Peyer's patch (tissue), 4 donors: Measurements from ENCODE around the gene GID8. TPM values are rescaled to one million over a fixed set of nuclear protein-coding genes. Genes with fewer than 3 reads are reported as not detected.

Experiments used
- DNase-seq, 3 donors: peaks; one replicate each; pipeline ENCODE4 v3.0.0-alpha.2; 2017 to 2019
- H3K27ac ChIP-seq, 4 donors: fragments of 200-600 bp; sonication (generic); one replicate each; pipeline ENCODE4 v1.5.1; 2016 to 2019
- H3K27me3 ChIP-seq, 2 donors: fragments of 200-600 bp; sonication (generic); one replicate each; pipeline ENCODE4 v1.5.1; 2019
- H3K36me3 ChIP-seq, 3 donors: fragments of 200-600 bp; sonication (generic); one replicate each; pipeline ENCODE4 v1.5.1; 2016 to 2019
- H3K4me1 ChIP-seq, 4 donors: fragments of 200-600 bp; sonication (generic); one replicate each; pipeline ENCODE4 v1.5.1; 2016 to 2019
- H3K4me3 ChIP-seq, 4 donors: fragments of 200-600 bp; sonication (generic); 1 replicate in 3 of 4; 2 replicates in 1 of 4; pipeline ENCODE4 v1.5.1; 2016 to 2019; ENCODE audit warnings: mild to moderate bottlenecking in 1 of 4
- H3K9me3 ChIP-seq, 4 donors: fragments of 200-600 bp; sonication (generic); one replicate each; pipeline ENCODE4 v1.5.1; 2016 to 2019; ENCODE audit warnings: mild to moderate bottlenecking in 1 of 4
- CTCF ChIP-seq, 6 experiments: fragments of 450-650 bp in 4 of 6; fragments of 200-600 bp in 2 of 6; sonication (generic) in 1 of 6; IDR thresholded peaks; one replicate each; pipeline ENCODE4 v1.5.1; 2017 to 2019; ENCODE audit warnings: antibody characterized with exemption in 6 of 6, mild to moderate bottlenecking in 3 of 6, moderate library complexity in 1 of 6
- POLR2A ChIP-seq, 2 donors: fragments of 450-650 bp; IDR thresholded peaks; one replicate each; pipeline ENCODE4 v1.5.1; 2017; ENCODE audit warnings: antibody characterized with exemption in 2 of 2, mild to moderate bottlenecking in 2 of 2, moderate library complexity in 2 of 2
- total RNA-seq, 4 donors: library from RNA; depleted of rRNA; stranded (reverse); fragments of >200 nt; gene quantifications; one replicate each; pipeline ENCODE4 v1.1.0, GENCODE V29; 2016

Gene GID8
- total RNA-seq, 4 donors from 2014 or later, result 22.3 to 26.5 (median 24.0) TPM

GRCh38 chr20:62890444-62890843 lies 47.5 kb upstream of the GID8 start:
- no peak for DNase-seq
- no peak for TF ChIP-seq CTCF (IDR thresholded peaks at IDR 0.05)
- no peak for TF ChIP-seq POLR2A (IDR thresholded peaks at IDR 0.05)
- Histone ChIP-seq H3K4me1 (no peaks in the 10 kb centered on the region), H3K36me3 (peaks cover 0 to 88% (median 4%) of the 10 kb centered on the region in 3 donors), H3K4me3 (no peak overlapping the region), H3K9me3 (no peaks in the 10 kb centered on the region), H3K27me3 (no peaks in the 10 kb centered on the region), H3K27ac (no peak overlapping the region)

- Histone ChIP-seq H3K27me3 (no peaks in the 10 kb centered on the region), H3K4me1 (no peaks in the 10 kb centered on the region), H3K27ac (no peak overlapping the region), H3K4me3 (no peak overlapping the region), H3K9me3 (no peaks in the 10 kb centered on the region), H3K36me3 (peaks cover 0 to 90% (median 4%) of the 10 kb centered on the region in 3 donors)
- no peak for TF ChIP-seq CTCF (IDR thresholded peaks at IDR 0.05)
- no peak for TF ChIP-seq POLR2A (IDR thresholded peaks at IDR 0.05)
- no peak for DNase-seq
Measured at GRCh38 chr20:62891111-62891510, 46.8 kb upstream of the GID8 start.

- Histone ChIP-seq H3K4me3 (no peak overlapping the region), H3K36me3 (peaks cover 0 to 92% (median 4%) of the 10 kb centered on the region in 3 donors), H3K27me3 (no peaks in the 10 kb centered on the region), H3K4me1 (no peaks in the 10 kb centered on the region), H3K9me3 (no peaks in the 10 kb centered on the region), H3K27ac (no peak overlapping the region)
- DNase-seq, result no peak
- TF ChIP-seq POLR2A (IDR thresholded peaks at IDR 0.05), result no peak
- TF ChIP-seq CTCF (IDR thresholded peaks at IDR 0.05), result no peak
Measured at GRCh38 chr20:62892348-62893304, 45.3 kb upstream of the GID8 start.

GRCh38 chr20:62893700-62894099 lies 44.2 kb upstream of the GID8 start:
- H3K4me1 ChIP-seq, result peaks cover 0 to 7% (median 0%) of the 10 kb centered on the region in 4 donors
- H3K36me3 ChIP-seq, result peaks cover 0 to 81% (median 4%) of the 10 kb centered on the region in 3 donors
- no peak overlapping the region for H3K27ac ChIP-seq
- DNase-seq, result no peak
- H3K9me3 ChIP-seq, result no peaks in the 10 kb centered on the region
- no peak for TF ChIP-seq CTCF (IDR thresholded peaks at IDR 0.05)
- no peak for TF ChIP-seq POLR2A (IDR thresholded peaks at IDR 0.05)
- no peaks in the 10 kb centered on the region for H3K27me3 ChIP-seq
- no peak overlapping the region for H3K4me3 ChIP-seq

- H3K27me3 ChIP-seq, result no peaks in the 10 kb centered on the region
- DNase-seq, result no peak
- H3K27ac ChIP-seq, result no peak overlapping the region
- peaks cover 0 to 76% (median 4%) of the 10 kb centered on the region in 3 donors for H3K36me3 ChIP-seq
- no peaks in the 10 kb centered on the region for H3K9me3 ChIP-seq
- TF ChIP-seq POLR2A (IDR thresholded peaks at IDR 0.05) (no peak), CTCF (IDR thresholded peaks at IDR 0.05) (no peak)
- H3K4me3 ChIP-seq, result no peak overlapping the region
- H3K4me1 ChIP-seq, result peaks cover 0 to 13% (median 2%) of the 10 kb centered on the region in 4 donors
Measured at GRCh38 chr20:62894261-62894660, 43.7 kb upstream of the GID8 start.
